ENCODE results near the gene NEU4.
"Not testable (repeated sequence)": the region's sequence is repeated elsewhere in the genome, so short reads cannot be mapped to it uniquely, and the experiment has no call there.

Gene NEU4

GRCh38 chr2:241775223-241776177 lies 33.5 kb upstream of the NEU4 start:
- DNase-seq, result no peak

GRCh38 chr2:241776336-241777169 lies 32.4 kb upstream of the NEU4 start, which contains the start of gene GAL3ST2:
Gene GAL3ST2 (plus strand): TSS chr2:241776822. CDS start chr2:241776956, 134 bp downstream.
- no peak for DNase-seq

- DNase-seq, result no peak
Observed at GRCh38 chr2:241777170-241777685, 31.8 kb upstream of the NEU4 start.

- DNase-seq, result peak in 3 of 4 experiments; percentile 9 to 33 (median 24)
Observed at GRCh38 chr2:241777686-241778627, 31.0 kb upstream of the NEU4 start.

- no peak for DNase-seq
Observed at GRCh38 chr2:241780939-241781569, 27.9 kb upstream of the NEU4 start.

GRCh38 chr2:241782053-241782452 lies 26.9 kb upstream of the NEU4 start:
- DNase-seq, result not testable (repeated sequence)

- no peak for DNase-seq
Observed at GRCh38 chr2:241788135-241788534, 20.9 kb upstream of the NEU4 start.

- DNase-seq, result peak in 3 of 4 experiments; percentile 12 to 49 (median 26)
Observed at GRCh38 chr2:241788572-241788971, 20.4 kb upstream of the NEU4 start.

- not testable (repeated sequence) for DNase-seq
Observed at GRCh38 chr2:241791385-241791784, 17.6 kb upstream of the NEU4 start.

GRCh38 chr2:241793385-241793784 lies 15.6 kb upstream of the NEU4 start:
- no peak for DNase-seq

GRCh38 chr2:241794250-241794823 lies 14.7 kb upstream of the NEU4 start:
- DNase-seq, result peak in 1 of 4 experiments; percentile 1

- peak in 1 of 4 experiments; percentile 1 for DNase-seq
Observed at GRCh38 chr2:241795021-241795999, 13.7 kb upstream of the NEU4 start.

- no peak for DNase-seq
Observed at GRCh38 chr2:241796209-241796608, 12.8 kb upstream of the NEU4 start.

- DNase-seq, result no peak
Observed at GRCh38 chr2:241796610-241797138, 12.3 kb upstream of the NEU4 start.

- no peak for DNase-seq
Observed at GRCh38 chr2:241797441-241798080, 11.4 kb upstream of the NEU4 start.

GRCh38 chr2:241798081-241798630 lies 10.8 kb upstream of the NEU4 start:
- no peak for DNase-seq

GRCh38 chr2:241798631-241799521 lies 10.1 kb upstream of the NEU4 start:
- DNase-seq, result no peak

Data from suppressor macrophage (primary cell).